ENCODE measurements around the gene SLC30A1.

DNA sequence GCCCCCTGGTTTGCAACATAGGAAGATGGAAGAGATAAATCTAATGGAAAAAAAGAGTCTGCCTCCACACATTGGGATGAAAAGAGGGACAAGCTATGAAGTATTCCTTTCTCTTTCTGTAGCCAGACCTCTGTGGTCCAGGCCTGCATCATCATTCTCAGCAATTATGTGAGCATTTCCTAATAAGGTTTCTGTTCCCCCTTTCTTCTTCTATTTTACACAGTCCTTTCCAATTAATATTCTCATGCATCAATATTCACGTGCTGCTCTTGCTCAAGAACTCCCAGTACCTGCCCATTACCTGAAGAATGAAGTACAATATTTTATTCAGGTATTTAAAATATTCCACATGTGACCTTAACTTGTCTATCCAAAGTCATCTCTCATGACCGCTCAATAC lies 8.2 kb upstream of the SLC30A1 start:
- TF ChIP-seq EP300 (IDR thresholded peaks at IDR 0.05; ENCODE audit: borderline replicate concordance), result no peak
- no peak for TF ChIP-seq YY1 (IDR thresholded peaks at IDR 0.05; ENCODE audit: low read depth)
- TF ChIP-seq, protein P1, sequence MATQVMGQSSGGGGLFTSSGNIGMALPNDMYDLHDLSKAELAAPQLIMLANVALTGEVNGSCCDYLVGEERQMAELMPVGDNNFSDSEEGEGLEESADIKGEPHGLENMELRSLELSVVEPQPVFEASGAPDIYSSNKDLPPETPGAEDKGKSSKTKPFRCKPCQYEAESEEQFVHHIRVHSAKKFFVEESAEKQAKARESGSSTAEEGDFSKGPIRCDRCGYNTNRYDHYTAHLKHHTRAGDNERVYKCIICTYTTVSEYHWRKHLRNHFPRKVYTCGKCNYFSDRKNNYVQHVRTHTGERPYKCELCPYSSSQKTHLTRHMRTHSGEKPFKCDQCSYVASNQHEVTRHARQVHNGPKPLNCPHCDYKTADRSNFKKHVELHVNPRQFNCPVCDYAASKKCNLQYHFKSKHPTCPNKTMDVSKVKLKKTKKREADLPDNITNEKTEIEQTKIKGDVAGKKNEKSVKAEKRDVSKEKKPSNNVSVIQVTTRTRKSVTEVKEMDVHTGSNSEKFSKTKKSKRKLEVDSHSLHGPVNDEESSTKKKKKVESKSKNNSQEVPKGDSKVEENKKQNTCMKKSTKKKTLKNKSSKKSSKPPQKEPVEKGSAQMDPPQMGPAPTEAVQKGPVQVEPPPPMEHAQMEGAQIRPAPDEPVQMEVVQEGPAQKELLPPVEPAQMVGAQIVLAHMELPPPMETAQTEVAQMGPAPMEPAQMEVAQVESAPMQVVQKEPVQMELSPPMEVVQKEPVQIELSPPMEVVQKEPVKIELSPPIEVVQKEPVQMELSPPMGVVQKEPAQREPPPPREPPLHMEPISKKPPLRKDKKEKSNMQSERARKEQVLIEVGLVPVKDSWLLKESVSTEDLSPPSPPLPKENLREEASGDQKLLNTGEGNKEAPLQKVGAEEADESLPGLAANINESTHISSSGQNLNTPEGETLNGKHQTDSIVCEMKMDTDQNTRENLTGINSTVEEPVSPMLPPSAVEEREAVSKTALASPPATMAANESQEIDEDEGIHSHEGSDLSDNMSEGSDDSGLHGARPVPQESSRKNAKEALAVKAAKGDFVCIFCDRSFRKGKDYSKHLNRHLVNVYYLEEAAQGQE (IDR thresholded peaks at IDR 0.05; ENCODE audit: low read depth), result no peak
- TF ChIP-seq TCF12 (IDR thresholded peaks at IDR 0.05; ENCODE audit: low read depth), result no peak
- no peak for TF ChIP-seq CREB1 (IDR thresholded peaks at IDR 0.05; ENCODE audit: low read depth)
- TF ChIP-seq, protein P2, sequence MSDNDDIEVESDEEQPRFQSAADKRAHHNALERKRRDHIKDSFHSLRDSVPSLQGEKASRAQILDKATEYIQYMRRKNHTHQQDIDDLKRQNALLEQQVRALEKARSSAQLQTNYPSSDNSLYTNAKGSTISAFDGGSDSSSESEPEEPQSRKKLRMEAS (IDR thresholded peaks at IDR 0.05), result no peak
- no peak for TF ChIP-seq CEBPB (IDR thresholded peaks at IDR 0.05)
- no peak for TF ChIP-seq EGR1 (IDR thresholded peaks at IDR 0.05)
- no peak for TF ChIP-seq RAD21 (IDR thresholded peaks at IDR 0.05; ENCODE audit: low read depth)
- TF ChIP-seq ZBTB7A (IDR thresholded peaks at IDR 0.05; ENCODE audit: low read depth), result no peak
- no peak for TF ChIP-seq TAF1 (IDR thresholded peaks at IDR 0.05; ENCODE audit: low read depth)
- no peak for TF ChIP-seq NFIC (IDR thresholded peaks at IDR 0.05)

All from Ishikawa (cell line).